Hepatocyte (in vitro differentiated cells): ENCODE measurements around the gene LRRC41. TPM values are rescaled to one million over a fixed set of nuclear protein-coding genes. Genes with fewer than 3 reads are reported as not detected.

Experiments used
- DNase-seq: peaks from one replicate; pipeline ENCODE4 v3.0.0-alpha.2; 2016; ENCODE audit warnings: low spot score
- H2AFZ ChIP-seq: fragments of 200-600 bp; sonication (generic); 2 replicates; pipeline ENCODE4 v1.6.0; 2016; ENCODE audit warnings: antibody characterized with exemption, mild to moderate bottlenecking
- H3K27ac ChIP-seq: fragments of 200-600 bp; sonication (generic); 2 replicates; pipeline ENCODE4 v1.5.1; 2016; ENCODE audit warnings: mild to moderate bottlenecking
- H3K27me3 ChIP-seq: fragments of 200-600 bp; sonication (generic); 2 replicates; pipeline ENCODE4 v1.6.1; 2016
- H3K36me3 ChIP-seq: fragments of 200-600 bp; sonication (generic); replicated peaks from 2 replicates; pipeline ENCODE4 v1.5.1; 2016; ENCODE audit warnings: low read depth; ENCODE audit not compliant: insufficient read depth
- H3K4me1 ChIP-seq: fragments of 200-600 bp; sonication (generic); 2 replicates; pipeline ENCODE4 v1.5.1; 2016; ENCODE audit warnings: mild to moderate bottlenecking, moderate library complexity; ENCODE audit not compliant: insufficient read depth
- H3K4me2 ChIP-seq: fragments of 200-600 bp; sonication (generic); 2 replicates; pipeline ENCODE4 v1.6.0; 2016
- H3K4me3 ChIP-seq: fragments of 200-600 bp; sonication (generic); 2 replicates; pipeline ENCODE4 v1.5.1; 2016; ENCODE audit warnings: mild to moderate bottlenecking
- H3K79me2 ChIP-seq: fragments of 200-600 bp; sonication (generic); 2 replicates; pipeline ENCODE4 v1.6.0; 2017; ENCODE audit warnings: mild to moderate bottlenecking
- H3K9me2 ChIP-seq: fragments of 200-600 bp; sonication (generic); replicated peaks from 2 replicates; pipeline ENCODE4 v1.6.0; 2017; ENCODE audit warnings: mild to moderate bottlenecking; ENCODE audit not compliant: insufficient read depth
- H3K9me3 ChIP-seq: fragments of 200-600 bp; sonication (generic); 2 replicates; pipeline ENCODE4 v1.5.1; 2016; ENCODE audit warnings: low read depth, mild to moderate bottlenecking
- H4K20me1 ChIP-seq: fragments of 200-600 bp; sonication (generic); 2 replicates; pipeline ENCODE4 v1.6.0; 2016; ENCODE audit warnings: mild to moderate bottlenecking; ENCODE audit not compliant: insufficient read depth, poor library complexity, severe bottlenecking
- EZH2 ChIP-seq: fragments of 200-600 bp; sonication (generic); IDR thresholded peaks from 2 replicates; pipeline ENCODE4 v1.6.1; 2016; ENCODE audit warnings: antibody characterized with exemption, mild to moderate bottlenecking, borderline replicate concordance
- EZH2phosphoT487 ChIP-seq: fragments of 200-600 bp; sonication (generic); IDR thresholded peaks from one replicate; pipeline ENCODE4 v1.6.1; 2018; ENCODE audit warnings: antibody characterized with exemption, mild to moderate bottlenecking, low read depth, moderate library complexity; ENCODE audit not compliant: unreplicated experiment, severe bottlenecking
- WGBS: methylation state at CpG from one replicate; pipeline ENCODE4 v1.1.6; 2016; ENCODE audit warnings: low lambda C conversion rate; ENCODE audit errors: missing lambda C conversion rate; 5-methylcytosine and 5-hydroxymethylcytosine counted together
- polyA plus RNA-seq: library from polyadenylated mRNA; unstranded; fragments of >200 nt; fragmentation: Nextera tagmentation; extraction: Ambion mirVana; gene quantifications from 2 replicates; pipeline ENCODE4 v1.2.1, GENCODE V29; 2016
- total RNA-seq: library from RNA; depleted of rRNA; stranded (reverse); fragments of >200 nt; gene quantifications from 2 replicates; pipeline ENCODE4 v1.2.3, GENCODE V29; 2014
- TF ChIP-seq, protein P1 (sequence below): fragments of 200-600 bp; sonication (generic); IDR thresholded peaks from 2 replicates; pipeline ENCODE4 v1.5.1; 2016; ENCODE audit warnings: antibody characterized with exemption, mild to moderate bottlenecking; ENCODE audit not compliant: poor library complexity

LRRC41 gene
- total and polyA plus RNA-seq, 2 experiments from 2014 or later, result 104 to 123 TPM

DNA sequence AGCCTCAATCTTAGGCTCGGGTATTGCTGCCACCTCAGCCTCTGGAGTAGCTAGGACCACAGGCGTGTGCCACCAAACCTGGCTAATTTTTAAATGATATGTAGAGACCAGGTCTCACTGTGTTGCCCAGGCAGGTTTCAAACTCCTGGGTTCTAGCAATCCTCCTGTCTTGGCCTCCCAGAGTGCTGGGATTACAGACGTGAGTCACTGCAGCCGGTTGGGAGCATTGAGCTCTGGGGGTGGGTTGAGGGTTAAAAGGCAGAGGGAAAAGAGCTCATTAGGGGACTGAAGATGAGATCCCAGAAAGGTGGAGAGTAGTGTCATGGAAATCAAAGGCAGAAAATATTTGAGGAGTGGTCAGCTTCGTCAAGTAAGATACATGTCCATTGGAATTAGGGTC is 48.7 kb downstream of the LRRC41 start:
- no peaks in the 10 kb centered on the region for H3K9me2 ChIP-seq
- H3K4me2 ChIP-seq, result no peak overlapping the region
- no peak for DNase-seq
- H4K20me1 ChIP-seq, result no peaks in the 10 kb centered on the region
- no peaks in the 10 kb centered on the region for H3K27me3 ChIP-seq
- no peaks in the 10 kb centered on the region for H3K36me3 ChIP-seq
- WGBS, result 91% methylated on average over 5 of the region's 5 CpGs
- no peak for TF ChIP-seq EZH2phosphoT487
- TF ChIP-seq, protein P1, sequence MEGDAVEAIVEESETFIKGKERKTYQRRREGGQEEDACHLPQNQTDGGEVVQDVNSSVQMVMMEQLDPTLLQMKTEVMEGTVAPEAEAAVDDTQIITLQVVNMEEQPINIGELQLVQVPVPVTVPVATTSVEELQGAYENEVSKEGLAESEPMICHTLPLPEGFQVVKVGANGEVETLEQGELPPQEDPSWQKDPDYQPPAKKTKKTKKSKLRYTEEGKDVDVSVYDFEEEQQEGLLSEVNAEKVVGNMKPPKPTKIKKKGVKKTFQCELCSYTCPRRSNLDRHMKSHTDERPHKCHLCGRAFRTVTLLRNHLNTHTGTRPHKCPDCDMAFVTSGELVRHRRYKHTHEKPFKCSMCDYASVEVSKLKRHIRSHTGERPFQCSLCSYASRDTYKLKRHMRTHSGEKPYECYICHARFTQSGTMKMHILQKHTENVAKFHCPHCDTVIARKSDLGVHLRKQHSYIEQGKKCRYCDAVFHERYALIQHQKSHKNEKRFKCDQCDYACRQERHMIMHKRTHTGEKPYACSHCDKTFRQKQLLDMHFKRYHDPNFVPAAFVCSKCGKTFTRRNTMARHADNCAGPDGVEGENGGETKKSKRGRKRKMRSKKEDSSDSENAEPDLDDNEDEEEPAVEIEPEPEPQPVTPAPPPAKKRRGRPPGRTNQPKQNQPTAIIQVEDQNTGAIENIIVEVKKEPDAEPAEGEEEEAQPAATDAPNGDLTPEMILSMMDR, result no peak
- no peak for TF ChIP-seq EZH2
- H3K4me1 ChIP-seq, result no peaks in the 10 kb centered on the region
- H3K9me3 ChIP-seq, result no peaks in the 10 kb centered on the region
- peaks cover under 1% of the 10 kb centered on the region for H3K79me2 ChIP-seq
- H3K4me3 ChIP-seq, result no peak overlapping the region
- no peak overlapping the region for H2AFZ ChIP-seq
- no peak overlapping the region for H3K27ac ChIP-seq

DNA sequence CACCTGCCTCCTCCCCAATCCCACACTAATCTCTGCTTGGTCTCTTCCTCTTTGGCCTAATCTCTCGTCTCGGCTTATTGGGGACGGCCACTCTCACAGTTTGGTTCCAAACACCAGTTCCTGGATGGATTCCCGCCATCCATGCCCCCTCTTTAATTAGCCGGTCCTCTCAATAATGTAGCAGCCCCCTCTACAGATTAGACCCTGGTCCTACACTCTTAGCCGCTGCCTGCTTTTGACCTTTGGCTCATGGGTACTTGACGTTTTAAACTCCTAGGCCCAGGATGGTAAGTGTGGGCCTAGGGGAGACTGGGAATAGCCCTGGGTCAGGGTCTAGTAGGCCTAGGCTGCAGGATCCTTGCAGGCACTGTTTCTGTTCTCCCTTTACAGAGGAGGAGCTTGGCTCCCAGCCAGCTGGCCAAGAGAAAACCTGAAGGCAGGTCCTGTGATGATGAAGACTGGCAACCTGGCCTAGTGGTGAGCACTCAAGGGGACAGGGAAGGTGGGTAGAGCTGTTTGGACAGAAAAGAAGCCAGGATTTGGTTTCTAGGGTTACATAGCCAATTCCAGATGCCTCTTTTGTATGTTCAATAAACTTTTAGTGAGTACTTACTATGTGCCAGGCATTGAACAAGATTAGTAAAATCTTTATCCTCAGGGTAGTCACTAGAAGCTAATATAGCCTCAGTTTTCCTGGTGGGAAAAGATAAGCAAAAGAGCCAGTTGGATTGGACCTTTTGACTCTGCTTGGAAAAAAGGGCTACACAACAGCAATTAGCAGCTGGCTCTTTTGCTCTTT is 55.1 kb downstream of the LRRC41 start:
- no peaks in the 10 kb centered on the region for H3K9me2 ChIP-seq
- peak; percentile 45 for DNase-seq

DNA sequence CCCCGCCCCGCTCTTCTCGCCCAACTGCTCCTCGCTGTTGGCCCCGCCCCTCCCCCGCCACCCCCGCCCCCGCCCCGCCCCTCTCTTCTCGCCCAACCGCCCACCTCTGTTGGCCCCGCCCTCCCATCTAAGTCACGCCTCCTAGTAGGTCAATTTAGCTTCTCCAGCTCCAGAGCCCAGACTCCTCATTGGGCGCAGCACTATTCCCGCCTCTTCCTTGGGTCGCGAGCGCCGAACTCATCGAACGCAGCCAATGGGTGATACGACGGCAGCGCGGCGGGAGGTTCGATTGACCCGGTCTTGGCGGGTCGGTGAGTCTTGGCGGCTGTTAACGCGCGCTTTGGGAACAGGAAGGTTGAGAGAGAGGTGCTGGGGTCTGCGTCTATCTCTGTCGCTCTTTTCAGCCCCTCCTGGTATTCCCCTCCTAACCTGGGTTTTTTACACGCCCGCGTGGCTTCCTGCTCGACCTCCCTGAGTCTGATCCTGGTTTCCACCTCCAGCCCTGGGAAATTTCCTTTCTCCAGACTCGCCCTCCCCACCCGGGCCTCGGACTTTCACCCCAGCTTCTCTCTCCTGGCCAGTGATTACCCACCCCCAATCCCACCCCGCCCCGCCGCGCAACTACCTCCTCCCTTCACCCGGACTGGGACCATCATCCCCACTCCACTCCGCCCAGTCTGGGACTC is 55.8 kb downstream of the LRRC41 start, which contains the start of gene RAD54L:
TSS of gene RAD54L (plus strand) at position 328 of the 686 bp plus-strand sequence. CDS start 643 bp downstream, outside the sequence.
- Histone ChIP-seq H3K36me3 (no peaks in the 10 kb centered on the region), H3K9me3 (no peaks in the 10 kb centered on the region), H3K9me2 (no peaks in the 10 kb centered on the region), H4K20me1 (no peaks in the 10 kb centered on the region), H3K27ac (peak within 1 kb of the TSS; percentile 98), H3K4me3 (peak within 1 kb of the TSS; percentile 64), H3K4me1 (peaks cover 10% of the 10 kb centered on the region), H2AFZ (peak within 1 kb of the TSS; percentile 94), H3K27me3 (no peaks in the 10 kb centered on the region), H3K79me2 (peaks cover 13% of the 10 kb centered on the region), H3K4me2 (peak within 1 kb of the TSS; percentile 93)
- peak; percentile 99 for DNase-seq
- TF ChIP-seq, protein P1, result no peak
- TF ChIP-seq EZH2 (no peak), EZH2phosphoT487 (no peak)
- 1% methylated on average over 34 of the region's 49 CpGs for WGBS

More for the DNA sequence above, 55.1 kb downstream of the LRRC41 start:
- Histone ChIP-seq H3K9me3 (no peaks in the 10 kb centered on the region), H3K27ac (peak overlapping the region; percentile 34), H3K27me3 (no peaks in the 10 kb centered on the region), H3K79me2 (peaks cover 13% of the 10 kb centered on the region), H4K20me1 (no peaks in the 10 kb centered on the region), H2AFZ (peak overlapping the region; percentile 34), H3K4me2 (peak overlapping the region; percentile 84), H3K36me3 (no peaks in the 10 kb centered on the region), H3K4me1 (peaks cover 10% of the 10 kb centered on the region), H3K4me3 (peak overlapping the region; percentile 31)
- WGBS, result 0% methylated on average over 7 of the region's 7 CpGs
- TF ChIP-seq, protein P1, result no peak
- TF ChIP-seq EZH2phosphoT487, result no peak
- no peak for TF ChIP-seq EZH2
